DND-41 (cell line): ENCODE results near the gene CSRNP2.

Experiments
- CTCF ChIP-seq: IDR thresholded peaks from 2 replicates; pipeline ENCODE4 v1.5.1; 2012; ENCODE audit warnings: borderline replicate concordance, low read length, moderate library complexity, mild to moderate bottlenecking; ENCODE audit not compliant: poor library complexity, severe bottlenecking; ENCODE audit errors: extremely low read depth
- EZH2 ChIP-seq: IDR thresholded peaks from 3 replicates; pipeline ENCODE4 v1.6.1; 2012; ENCODE audit warnings: borderline replicate concordance, low read depth, mild to moderate bottlenecking, moderate library complexity, low read length, inconsistent platforms; ENCODE audit not compliant: severe bottlenecking

- TF ChIP-seq CTCF (no peak), EZH2 (no peak)
Observed at GRCh38 chr12:51027342-51027835, 56.0 kb downstream of the CSRNP2 start.
